ENCODE results near the gene CEMIP2.

DNA sequence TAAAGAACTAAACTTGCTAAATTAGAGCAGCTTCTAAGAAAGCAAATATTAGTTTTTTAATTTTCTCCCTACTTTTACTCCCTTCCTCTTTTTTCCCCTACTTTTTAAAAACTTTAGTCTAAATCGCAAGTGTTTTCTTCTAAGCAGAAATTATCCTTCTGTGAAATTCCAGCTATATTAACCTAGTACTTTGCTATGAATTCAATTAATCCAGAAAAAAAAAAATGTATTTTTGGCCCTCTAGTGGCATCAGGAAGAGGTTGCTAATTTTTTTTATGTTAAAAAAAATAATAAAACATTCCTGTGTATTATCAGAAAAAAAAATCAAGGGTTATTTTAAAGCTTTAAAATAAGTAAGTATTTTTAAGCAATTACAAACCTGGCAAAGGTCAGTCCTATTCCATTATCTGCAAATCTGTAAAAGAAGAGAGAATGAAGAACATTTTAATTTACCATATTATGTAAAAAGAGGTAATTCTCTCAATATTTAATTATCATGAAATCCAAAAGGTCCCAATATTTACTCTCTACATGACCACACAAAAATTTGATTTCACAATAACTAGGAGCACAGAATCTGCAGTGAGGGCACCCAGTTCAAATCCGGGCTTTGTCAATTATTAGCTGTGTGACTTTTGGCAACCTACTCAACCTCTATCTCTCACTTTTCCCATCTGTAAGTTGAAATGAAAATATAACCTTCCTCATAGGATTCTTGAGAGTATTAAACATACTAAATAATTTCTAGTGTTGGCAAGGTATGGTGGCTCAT lies 52.0 kb downstream of the CEMIP2 start:
- TF ChIP-seq CTCF (IDR thresholded peaks at IDR 0.05) (peak in 2 of 4 experiments; percentile 16 to 24), POLR2AphosphoS5 (IDR thresholded peaks at IDR 0.05) (no peak), POLR2A (IDR thresholded peaks at IDR 0.05) (no peak)

All from prostate gland (tissue), 2 donors.